WERI-Rb-1 (cell line): ENCODE results near the gene C18orf32.

Experiments used
- DNase-seq: peaks from one replicate; pipeline ENCODE4 v3.0.0-alpha.2; 2020
- H3K27ac ChIP-seq: fragments of 250-450 bp; sonication (Bioruptor Pico); 2 replicates; pipeline ENCODE4 v1.5.1; 2020; ENCODE audit warnings: mild to moderate bottlenecking, moderate library complexity
- H3K27me3 ChIP-seq: fragments of 250-450 bp; sonication (Bioruptor Pico); 2 replicates; pipeline ENCODE4 v1.5.1; 2021; ENCODE audit warnings: mild to moderate bottlenecking, low read depth, moderate library complexity; ENCODE audit not compliant: insufficient read depth, severe bottlenecking
- H3K36me3 ChIP-seq: fragments of 250-450 bp; sonication (Bioruptor Pico); 2 replicates; pipeline ENCODE4 v1.5.1; 2020; ENCODE audit warnings: mild to moderate bottlenecking, moderate library complexity
- H3K4me3 ChIP-seq: 2 replicates; pipeline ENCODE4 v1.5.1; 2011; ENCODE audit warnings: low read depth, mild to moderate bottlenecking, control low read depth, low read length
- H3K9me3 ChIP-seq: fragments of 250-450 bp; sonication (Bioruptor Pico); 2 replicates; pipeline ENCODE4 v1.5.1; 2021; ENCODE audit warnings: mild to moderate bottlenecking, moderate library complexity; ENCODE audit not compliant: severe bottlenecking
- TF ChIP-seq, protein P1 (sequence below): IDR thresholded peaks from 2 replicates; pipeline ENCODE4 v1.5.1; 2011; ENCODE audit warnings: low read depth, mild to moderate bottlenecking, control low read depth, inconsistent platforms, low read length

C18orf32 gene

DNA sequence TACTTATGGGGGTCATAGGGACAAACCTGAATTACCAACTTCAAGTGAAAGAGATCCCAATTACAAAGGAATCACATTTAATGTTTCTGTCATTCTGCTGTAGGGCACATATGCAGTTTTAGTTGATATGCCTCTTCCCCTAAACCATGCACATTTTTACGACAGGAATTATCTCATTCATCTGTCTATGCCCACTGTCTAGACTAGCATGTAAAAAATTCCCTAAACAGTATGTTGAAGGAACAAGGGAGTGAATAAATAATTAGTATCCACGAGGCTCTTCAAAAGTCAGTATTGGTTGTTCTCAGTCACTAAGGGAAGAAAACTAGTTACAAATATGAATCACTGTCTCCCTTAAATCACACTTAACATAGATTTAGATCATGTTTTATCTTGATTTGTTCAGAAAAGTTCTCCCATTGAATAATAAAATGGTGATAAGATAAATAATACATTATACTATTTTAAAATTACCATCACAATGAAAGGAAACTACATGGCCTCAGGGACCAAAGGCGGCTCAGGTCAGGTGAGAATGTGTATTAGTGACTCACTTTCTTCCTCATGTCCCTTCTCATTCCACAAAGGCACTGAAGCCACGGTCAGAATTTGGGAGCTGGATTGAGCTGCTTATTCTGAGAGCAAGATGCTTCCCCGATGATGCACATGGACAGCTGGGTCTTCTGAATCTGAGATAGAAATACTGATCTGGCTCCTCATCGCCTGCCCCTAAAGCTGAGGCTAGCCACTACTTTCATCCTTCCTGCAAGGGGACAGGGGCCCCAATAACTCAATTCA is 55.7 kb downstream of the C18orf32 start:
- Histone ChIP-seq H3K4me3 (no peak overlapping the region), H3K27me3 (no peaks in the 10 kb centered on the region), H3K27ac (no peak overlapping the region), H3K36me3 (peaks cover 28% of the 10 kb centered on the region), H3K9me3 (no peaks in the 10 kb centered on the region)
- no peak for DNase-seq
- TF ChIP-seq, protein P1, sequence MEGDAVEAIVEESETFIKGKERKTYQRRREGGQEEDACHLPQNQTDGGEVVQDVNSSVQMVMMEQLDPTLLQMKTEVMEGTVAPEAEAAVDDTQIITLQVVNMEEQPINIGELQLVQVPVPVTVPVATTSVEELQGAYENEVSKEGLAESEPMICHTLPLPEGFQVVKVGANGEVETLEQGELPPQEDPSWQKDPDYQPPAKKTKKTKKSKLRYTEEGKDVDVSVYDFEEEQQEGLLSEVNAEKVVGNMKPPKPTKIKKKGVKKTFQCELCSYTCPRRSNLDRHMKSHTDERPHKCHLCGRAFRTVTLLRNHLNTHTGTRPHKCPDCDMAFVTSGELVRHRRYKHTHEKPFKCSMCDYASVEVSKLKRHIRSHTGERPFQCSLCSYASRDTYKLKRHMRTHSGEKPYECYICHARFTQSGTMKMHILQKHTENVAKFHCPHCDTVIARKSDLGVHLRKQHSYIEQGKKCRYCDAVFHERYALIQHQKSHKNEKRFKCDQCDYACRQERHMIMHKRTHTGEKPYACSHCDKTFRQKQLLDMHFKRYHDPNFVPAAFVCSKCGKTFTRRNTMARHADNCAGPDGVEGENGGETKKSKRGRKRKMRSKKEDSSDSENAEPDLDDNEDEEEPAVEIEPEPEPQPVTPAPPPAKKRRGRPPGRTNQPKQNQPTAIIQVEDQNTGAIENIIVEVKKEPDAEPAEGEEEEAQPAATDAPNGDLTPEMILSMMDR: no peak
